Measurements from ENCODE around the gene FUCA2. TPM values are rescaled to one million over a fixed set of nuclear protein-coding genes. Genes with fewer than 3 reads are reported as not detected.

The FUCA2 gene
- total and polyA plus RNA-seq, 2 experiments from 2014 or later, result 31.8 to 33.4 TPM

DNA sequence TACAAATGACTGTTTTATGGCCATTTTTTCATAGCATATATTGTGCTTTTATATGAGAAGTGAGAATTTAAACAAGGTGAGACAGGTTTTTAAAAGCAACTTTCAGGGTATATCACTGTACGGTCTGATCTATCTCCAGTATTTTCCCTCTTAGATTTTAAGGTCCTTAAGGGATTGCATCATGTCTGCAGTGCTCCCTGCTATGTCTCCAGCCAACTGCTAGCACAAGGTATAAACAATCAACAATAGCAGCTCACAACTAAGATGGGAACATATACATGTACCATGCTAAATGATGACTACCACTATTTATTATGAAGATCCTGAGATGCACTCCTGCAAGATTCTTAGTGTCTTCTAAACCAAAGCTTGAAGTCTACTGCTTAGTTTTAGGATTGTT, 7.2 kb downstream of the FUCA2 start (continued):
- TF ChIP-seq ZNF114 (CRISPR knock-in tag; IDR thresholded peaks at IDR 0.05), result no peak
- TF ChIP-seq, protein P1, sequence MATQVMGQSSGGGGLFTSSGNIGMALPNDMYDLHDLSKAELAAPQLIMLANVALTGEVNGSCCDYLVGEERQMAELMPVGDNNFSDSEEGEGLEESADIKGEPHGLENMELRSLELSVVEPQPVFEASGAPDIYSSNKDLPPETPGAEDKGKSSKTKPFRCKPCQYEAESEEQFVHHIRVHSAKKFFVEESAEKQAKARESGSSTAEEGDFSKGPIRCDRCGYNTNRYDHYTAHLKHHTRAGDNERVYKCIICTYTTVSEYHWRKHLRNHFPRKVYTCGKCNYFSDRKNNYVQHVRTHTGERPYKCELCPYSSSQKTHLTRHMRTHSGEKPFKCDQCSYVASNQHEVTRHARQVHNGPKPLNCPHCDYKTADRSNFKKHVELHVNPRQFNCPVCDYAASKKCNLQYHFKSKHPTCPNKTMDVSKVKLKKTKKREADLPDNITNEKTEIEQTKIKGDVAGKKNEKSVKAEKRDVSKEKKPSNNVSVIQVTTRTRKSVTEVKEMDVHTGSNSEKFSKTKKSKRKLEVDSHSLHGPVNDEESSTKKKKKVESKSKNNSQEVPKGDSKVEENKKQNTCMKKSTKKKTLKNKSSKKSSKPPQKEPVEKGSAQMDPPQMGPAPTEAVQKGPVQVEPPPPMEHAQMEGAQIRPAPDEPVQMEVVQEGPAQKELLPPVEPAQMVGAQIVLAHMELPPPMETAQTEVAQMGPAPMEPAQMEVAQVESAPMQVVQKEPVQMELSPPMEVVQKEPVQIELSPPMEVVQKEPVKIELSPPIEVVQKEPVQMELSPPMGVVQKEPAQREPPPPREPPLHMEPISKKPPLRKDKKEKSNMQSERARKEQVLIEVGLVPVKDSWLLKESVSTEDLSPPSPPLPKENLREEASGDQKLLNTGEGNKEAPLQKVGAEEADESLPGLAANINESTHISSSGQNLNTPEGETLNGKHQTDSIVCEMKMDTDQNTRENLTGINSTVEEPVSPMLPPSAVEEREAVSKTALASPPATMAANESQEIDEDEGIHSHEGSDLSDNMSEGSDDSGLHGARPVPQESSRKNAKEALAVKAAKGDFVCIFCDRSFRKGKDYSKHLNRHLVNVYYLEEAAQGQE (IDR thresholded peaks at IDR 0.05; ENCODE audit: unreplicated experiment), result no peak
- no peak for TF ChIP-seq POLR2AphosphoS5 (IDR thresholded peaks at IDR 0.05; ENCODE audit: low read depth)
- TF ChIP-seq ZNF331 (CRISPR knock-in tag; IDR thresholded peaks at IDR 0.05; ENCODE audit: low read depth), result no peak
- TF ChIP-seq, protein P2, sequence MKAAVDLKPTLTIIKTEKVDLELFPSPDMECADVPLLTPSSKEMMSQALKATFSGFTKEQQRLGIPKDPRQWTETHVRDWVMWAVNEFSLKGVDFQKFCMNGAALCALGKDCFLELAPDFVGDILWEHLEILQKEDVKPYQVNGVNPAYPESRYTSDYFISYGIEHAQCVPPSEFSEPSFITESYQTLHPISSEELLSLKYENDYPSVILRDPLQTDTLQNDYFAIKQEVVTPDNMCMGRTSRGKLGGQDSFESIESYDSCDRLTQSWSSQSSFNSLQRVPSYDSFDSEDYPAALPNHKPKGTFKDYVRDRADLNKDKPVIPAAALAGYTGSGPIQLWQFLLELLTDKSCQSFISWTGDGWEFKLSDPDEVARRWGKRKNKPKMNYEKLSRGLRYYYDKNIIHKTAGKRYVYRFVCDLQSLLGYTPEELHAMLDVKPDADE (IDR thresholded peaks at IDR 0.05), result no peak
- TF ChIP-seq JUNB (IDR thresholded peaks at IDR 0.05; ENCODE audit: unreplicated experiment), result no peak
- TF ChIP-seq, protein P3, sequence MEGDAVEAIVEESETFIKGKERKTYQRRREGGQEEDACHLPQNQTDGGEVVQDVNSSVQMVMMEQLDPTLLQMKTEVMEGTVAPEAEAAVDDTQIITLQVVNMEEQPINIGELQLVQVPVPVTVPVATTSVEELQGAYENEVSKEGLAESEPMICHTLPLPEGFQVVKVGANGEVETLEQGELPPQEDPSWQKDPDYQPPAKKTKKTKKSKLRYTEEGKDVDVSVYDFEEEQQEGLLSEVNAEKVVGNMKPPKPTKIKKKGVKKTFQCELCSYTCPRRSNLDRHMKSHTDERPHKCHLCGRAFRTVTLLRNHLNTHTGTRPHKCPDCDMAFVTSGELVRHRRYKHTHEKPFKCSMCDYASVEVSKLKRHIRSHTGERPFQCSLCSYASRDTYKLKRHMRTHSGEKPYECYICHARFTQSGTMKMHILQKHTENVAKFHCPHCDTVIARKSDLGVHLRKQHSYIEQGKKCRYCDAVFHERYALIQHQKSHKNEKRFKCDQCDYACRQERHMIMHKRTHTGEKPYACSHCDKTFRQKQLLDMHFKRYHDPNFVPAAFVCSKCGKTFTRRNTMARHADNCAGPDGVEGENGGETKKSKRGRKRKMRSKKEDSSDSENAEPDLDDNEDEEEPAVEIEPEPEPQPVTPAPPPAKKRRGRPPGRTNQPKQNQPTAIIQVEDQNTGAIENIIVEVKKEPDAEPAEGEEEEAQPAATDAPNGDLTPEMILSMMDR (conservative IDR thresholded peaks at IDR 0.05; ENCODE audit: low read depth in 2 of 2), result no peak

DNA sequence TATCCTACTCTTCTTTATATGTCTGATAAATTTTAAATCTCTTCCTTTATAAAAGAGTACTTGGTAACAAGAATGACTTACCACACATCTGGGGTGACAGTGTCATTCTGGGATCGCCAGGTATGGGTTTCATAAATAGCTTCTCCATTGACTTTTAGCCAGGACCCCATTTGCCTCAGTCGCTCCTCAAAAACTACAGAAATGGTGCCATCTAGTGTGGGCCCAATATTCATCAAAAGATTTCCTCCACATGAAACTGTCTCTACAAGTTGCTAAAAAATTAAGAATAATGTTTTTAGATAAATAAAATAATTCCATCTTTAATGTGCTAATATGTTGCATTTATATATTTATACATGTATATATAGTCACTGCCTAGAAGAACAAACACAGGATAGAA, 9.7 kb downstream of the FUCA2 start:
- no peaks in the 10 kb centered on the region for H3K9me3 Mint-ChIP-seq
- ATAC-seq (no peak), DNase-seq (ENCODE audit: low spot score) (no peak)
- H3K4me1 Mint-ChIP-seq, result no peaks in the 10 kb centered on the region
- peaks cover 46% of the 10 kb centered on the region for H3K36me3 Mint-ChIP-seq (ENCODE audit: low read depth)
- Histone ChIP-seq H3K36me3 (ENCODE audit: insufficient read depth) (peaks cover 20% of the 10 kb centered on the region), H3K9me2 (ENCODE audit: insufficient read depth) (no peaks in the 10 kb centered on the region), H3K4me2 (no peak overlapping the region), H3K4me3 (no peak overlapping the region), H3K27me3 (ENCODE audit: insufficient read depth) (no peaks in the 10 kb centered on the region), H3K27ac (ENCODE audit: low read depth) (no peak overlapping the region), H4K20me1 (replicated peaks; ENCODE audit: insufficient read depth) (peaks cover 5% of the 10 kb centered on the region; the same call in 1 of the 2 replicates), H2AFZ (no peak overlapping the region), H3K4me1 (ENCODE audit: insufficient read depth) (no peaks in the 10 kb centered on the region), H3K79me2 (replicated peaks; ENCODE audit: insufficient read depth) (no peaks in the 10 kb centered on the region), H3F3A (replicated peaks; ENCODE audit: low read depth) (no peaks in the 10 kb centered on the region)
- H3K27me3 Mint-ChIP-seq (ENCODE audit: insufficient read depth, low read depth, poor library complexity), result no peaks in the 10 kb centered on the region
- no peak overlapping the region for H3K27ac Mint-ChIP-seq
- no peak overlapping the region for H3K4me3 Mint-ChIP-seq
- TF ChIP-seq EZH2phosphoT487 (IDR thresholded peaks at IDR 0.05; ENCODE audit: unreplicated experiment), result no peak
- TF ChIP-seq, protein P3 (conservative IDR thresholded peaks at IDR 0.05; ENCODE audit: low read depth in 2 of 2), result peak; percentile 25 to 39; a peak in 3 of 4 replicates

All from GM23338 (cell line).